HG03442 (cell line): ENCODE data around the gene BTBD9.

Source experiments
- ATAC-seq: cut with Tn5 transposase; IDR thresholded peaks from one replicate; pipeline ENCODE4 v1.9.1; 2021; ENCODE audit warnings: mild to moderate bottlenecking, moderate library complexity; ENCODE audit not compliant: unreplicated experiment

BTBD9 gene

DNA sequence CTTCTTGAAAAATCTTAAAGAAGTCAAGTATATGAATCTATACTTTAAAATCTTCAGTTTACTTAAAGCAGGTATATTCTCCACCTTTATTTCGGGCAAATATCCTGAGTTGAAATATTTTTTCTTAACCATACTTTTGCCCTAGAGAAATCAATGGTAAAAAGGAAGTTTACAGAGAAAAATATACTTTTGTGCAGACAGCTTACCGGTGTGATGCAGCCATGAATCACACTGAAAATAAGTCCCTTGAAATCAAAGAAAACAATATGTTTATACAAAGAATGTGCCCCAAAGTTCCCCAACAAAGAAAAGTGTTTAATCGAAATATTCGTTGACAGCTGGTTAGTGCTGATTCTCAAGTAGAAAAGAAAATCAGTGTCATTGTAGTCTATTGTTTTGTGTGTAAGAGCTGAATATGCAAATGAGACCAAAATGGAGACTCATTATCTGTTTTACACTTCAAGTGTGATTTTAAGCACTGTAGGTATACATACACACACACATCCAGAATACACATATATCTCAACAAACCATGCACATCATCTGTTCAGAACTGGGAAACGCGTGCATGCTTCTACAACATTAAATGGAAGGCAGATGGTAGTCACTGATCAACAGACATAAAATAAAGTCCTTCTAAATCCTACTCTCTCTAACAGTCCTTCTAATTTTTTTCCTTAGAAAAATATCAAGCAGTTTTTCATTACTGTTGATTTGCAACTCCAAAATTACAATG, 73.3 kb downstream of the BTBD9 start:
- no peak for ATAC-seq

DNA sequence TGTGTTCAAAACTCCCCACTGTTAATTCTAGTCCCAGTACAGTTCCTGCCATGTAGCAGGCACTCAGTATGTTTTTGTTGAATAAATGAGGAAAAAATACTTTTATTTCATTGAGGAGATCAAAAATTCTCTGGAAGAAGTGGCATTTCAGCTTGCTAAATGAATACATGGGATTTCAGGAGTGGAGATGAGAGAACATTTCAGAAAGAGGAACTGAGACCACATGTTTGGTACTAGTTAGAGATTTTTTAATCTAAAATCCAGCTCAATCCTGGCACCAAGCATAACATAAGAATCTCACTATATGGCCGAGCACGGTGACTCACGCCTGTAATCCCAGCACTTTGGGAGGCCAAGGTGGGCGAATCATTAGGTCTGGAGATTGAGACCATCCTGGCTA, 75.4 kb downstream of the BTBD9 start:
- no peak for ATAC-seq

DNA sequence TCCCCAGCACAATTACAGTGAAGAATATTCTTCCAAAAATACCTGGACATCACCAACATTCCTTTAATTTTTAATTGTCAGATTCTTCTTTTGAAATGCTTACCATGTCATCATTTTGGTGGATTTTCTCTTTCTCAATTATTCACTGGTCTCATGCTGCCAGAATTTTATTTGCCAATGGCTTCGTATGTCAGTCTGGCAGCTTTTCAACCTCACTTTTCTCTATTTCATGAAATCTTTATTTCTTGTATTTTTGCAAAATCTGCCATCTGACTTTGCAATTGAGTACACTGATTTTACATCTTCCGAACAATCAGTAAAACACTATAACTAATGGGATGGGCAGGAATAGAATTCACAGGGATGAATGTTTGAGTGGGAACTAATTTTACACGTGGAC, 84.1 kb downstream of the BTBD9 start:
- no peak for ATAC-seq

DNA sequence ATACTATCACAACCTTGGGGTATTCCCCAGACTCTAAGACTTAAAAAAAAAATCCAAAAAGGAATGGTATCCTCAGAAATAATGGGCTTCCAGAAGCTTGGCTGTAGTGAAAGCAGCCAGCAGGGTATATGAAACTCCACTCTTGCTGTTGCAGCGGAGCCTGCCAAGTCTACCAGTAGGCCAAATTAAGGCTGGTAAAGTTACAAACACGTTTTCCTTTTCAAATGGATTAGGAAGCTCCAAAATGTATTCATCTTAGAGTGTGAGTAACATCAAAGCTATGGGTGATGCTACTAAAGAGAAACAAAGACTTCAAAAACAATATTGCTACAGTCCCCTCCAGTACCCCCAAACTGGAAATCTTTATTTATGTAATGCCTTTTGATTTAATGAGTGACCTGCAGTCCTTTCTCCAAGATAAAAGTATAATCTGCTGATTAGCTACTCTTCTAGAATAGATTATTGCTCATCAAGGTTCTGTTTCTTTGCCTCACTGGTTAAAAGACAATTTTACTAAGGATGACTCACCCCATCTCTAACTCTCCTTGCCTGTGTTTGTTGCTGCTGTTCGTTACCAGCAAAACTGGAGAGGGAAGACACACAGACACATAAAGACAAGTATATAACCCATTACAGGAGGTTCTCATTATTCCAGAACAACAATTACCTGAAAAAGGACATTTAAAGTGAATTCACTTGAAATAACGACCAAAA, 84.9 kb downstream of the BTBD9 start:
- ATAC-seq = no peak

DNA sequence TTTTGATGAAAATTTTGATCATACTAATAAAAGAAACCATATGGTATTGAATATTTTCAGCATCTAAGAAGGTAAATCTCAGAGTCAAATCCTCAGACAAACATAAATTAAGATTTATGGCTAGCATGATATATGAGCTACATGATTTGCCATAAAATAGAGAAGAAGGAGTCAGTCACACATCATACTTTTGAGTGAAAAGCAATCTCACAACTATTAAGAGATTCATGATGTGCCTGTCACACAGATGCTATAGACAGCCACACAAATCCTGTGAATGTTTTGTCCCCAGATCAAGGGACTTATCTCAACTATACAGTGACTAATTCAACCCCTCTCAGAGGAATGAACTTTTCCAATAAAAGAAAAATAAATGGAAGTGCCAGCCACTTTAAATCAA, 85.7 kb downstream of the BTBD9 start:
- no peak for ATAC-seq

GRCh38 chr6:38552121-38552520, 87.6 kb downstream of the BTBD9 start:
- ATAC-seq = peak; percentile 67

GRCh38 chr6:38549795-38550194, 89.9 kb downstream of the BTBD9 start:
- no peak for ATAC-seq

- ATAC-seq = no peak
Measured at GRCh38 chr6:38549180-38549579, 90.5 kb downstream of the BTBD9 start.

DNA sequence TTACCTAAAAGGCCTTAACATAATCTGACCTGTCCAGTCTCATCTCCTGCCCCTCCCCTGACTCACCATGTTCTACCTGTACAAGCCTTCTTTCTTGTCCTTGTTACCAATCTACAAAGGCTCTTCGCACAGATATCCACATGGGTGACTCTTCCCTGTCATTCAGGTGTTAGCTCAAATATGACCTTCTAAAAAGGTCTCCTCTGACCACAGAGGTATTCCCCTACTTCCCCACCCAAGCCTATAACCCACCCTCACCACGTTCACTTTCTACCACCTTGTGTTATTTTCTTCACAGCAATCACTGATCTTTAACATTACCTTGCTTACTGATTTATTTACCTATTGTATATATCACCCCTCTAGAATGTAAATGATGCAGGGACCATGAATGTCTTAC, 96.7 kb downstream of the BTBD9 start:
- no peak for ATAC-seq

DNA sequence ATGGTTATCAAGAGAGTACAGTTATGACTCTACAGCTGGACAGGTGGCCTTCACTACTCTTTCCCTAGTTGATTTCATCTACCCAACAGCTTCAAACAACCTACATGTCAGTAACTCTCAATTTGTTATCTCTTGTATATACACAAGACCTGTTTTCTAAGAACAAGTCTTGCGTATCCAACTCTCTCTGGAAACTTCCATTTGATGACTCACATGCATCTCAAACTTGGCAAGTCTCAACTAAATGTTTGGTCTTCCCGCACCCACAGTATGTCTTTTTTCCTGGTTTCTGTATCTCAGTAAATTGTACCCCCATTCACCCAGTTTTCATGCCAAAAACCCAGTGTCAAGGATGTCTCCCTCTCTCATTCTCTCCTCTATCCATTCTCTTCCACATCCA, 97.7 kb downstream of the BTBD9 start:
- ATAC-seq = no peak

DNA sequence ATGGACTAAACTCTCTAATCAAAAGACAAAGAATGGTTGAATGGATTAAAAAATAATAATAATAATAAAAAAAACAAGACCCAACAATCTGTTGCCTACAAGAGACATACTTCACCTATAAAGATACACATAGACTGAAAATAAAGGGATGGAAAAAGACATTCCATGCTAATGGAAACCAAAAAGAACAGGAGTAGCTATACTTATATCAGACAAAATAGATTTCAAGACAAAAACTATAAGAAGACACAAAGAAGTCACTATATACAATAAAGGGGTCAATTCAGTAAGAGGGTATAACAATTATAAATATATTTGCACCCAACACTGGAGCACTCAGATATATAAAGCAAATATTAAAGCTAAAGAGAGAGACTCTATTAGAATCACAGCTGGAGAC, 106.7 kb downstream of the BTBD9 start:
- no peak for ATAC-seq

GRCh38 chr6:38531134-38531533, 108.6 kb downstream of the BTBD9 start:
- no peak for ATAC-seq

- no peak for ATAC-seq
Measured at GRCh38 chr6:38528196-38528965, 111.3 kb downstream of the BTBD9 start.

DNA sequence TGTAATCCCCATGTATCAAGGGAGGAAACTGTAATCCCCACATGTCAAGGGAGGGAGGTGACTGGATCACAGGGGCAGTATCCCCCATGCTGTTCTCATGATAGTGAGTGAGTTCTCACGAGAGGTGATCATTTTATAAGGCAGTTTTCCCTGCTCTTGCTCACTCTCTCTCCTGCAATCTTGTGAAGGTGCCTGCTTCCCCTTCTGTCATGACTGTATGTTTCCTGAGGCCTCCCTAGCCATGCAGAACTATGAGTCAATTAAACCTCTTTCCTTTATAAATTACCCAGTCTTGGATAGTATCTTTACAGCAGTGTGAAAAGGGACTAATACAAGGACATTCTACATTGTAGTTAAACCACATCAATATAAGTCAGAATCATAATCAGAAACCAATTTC, 112.4 kb downstream of the BTBD9 start:
- no peak for ATAC-seq

- no peak for ATAC-seq
Measured at GRCh38 chr6:38525888-38526287, 113.8 kb downstream of the BTBD9 start.

- no peak for ATAC-seq
Measured at GRCh38 chr6:38524436-38525145, 115.1 kb downstream of the BTBD9 start.

DNA sequence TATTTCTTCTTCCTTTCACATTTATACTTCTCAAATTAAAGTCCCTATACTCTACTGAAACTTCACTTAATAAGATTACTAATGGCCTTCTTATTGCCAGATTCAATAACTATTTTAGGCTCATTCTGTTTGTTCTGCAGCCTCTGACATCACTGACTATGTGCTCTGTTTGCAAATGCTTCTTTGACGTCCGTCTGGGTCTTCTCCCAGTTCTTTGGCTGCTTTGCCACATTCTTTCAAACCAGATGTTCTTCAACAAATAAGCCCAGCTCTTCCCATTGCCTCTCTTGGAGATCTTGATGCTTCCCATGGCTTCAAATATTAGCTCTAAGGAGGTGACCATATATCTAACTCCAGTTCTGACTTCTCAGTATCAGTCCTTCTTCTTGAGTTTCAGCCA, 117.4 kb downstream of the BTBD9 start:
- ATAC-seq = no peak

GRCh38 chr6:38518511-38519304, 121.0 kb downstream of the BTBD9 start:
- no peak for ATAC-seq

GRCh38 chr6:38517005-38517404, 122.7 kb downstream of the BTBD9 start:
- ATAC-seq = no peak

- no peak for ATAC-seq
Measured at GRCh38 chr6:38514399-38514798, 125.3 kb downstream of the BTBD9 start.
